Stimulated activated CD4-positive, alpha-beta T cell treated with anti-CD3 and anti-CD28 coated beads, Interleukin-4, amount 100 ng/mL, for 24 hours (primary cell): ENCODE results near the gene PHYHIPL.

Experiments
- DNase-seq: peaks from one replicate; pipeline ENCODE4 v3.0.0-alpha.2; 2020

PHYHIPL gene

DNA sequence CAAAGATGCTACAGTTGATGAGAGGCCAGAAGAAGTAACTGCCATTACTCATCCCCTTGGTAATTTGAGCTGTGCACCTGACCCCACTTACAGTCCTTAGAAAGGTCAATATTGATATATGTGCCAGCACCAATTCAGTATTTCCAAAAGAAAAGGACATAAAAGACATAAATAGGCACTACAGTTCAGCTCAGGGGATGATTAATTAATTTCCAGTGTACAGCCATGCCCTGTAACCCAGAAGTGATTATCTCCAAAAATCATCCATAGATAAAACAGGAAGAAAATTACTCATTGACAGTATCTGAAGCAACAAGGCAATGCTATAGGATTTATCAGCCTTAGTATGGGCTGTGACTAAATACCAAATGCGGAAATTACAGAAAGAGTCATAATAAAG, 82.4 kb downstream of the PHYHIPL start:
- no peak for DNase-seq

GRCh38 chr10:59265141-59265540, 88.7 kb downstream of the PHYHIPL start:
- no peak for DNase-seq

- no peak for DNase-seq
Observed at GRCh38 chr10:59266321-59266720, 89.9 kb downstream of the PHYHIPL start.

GRCh38 chr10:59268460-59268859, 92.0 kb downstream of the PHYHIPL start:
- no peak for DNase-seq

GRCh38 chr10:59269651-59270050, 93.2 kb downstream of the PHYHIPL start:
- DNase-seq: no peak

DNA sequence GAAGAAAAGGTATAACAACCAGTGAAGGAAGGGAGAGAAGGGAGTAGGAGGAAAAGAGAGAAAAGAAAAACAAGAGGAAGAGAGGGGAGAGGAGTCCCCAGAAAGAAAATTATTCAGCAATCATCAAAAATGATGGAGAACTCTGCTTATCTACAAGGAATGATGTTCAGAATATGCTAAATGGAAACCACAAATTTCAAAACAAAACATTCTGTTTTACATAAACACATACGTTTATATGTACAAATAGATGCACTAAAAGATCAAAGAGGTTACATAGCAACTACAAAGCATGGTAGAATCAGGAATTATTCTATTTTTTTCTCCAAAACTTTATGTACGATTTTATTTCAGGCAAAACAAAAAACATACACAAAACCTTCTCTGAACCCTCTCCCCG, 94.0 kb downstream of the PHYHIPL start:
- DNase-seq: no peak

- DNase-seq: no peak
Observed at GRCh38 chr10:59271160-59271559, 94.7 kb downstream of the PHYHIPL start.

DNA sequence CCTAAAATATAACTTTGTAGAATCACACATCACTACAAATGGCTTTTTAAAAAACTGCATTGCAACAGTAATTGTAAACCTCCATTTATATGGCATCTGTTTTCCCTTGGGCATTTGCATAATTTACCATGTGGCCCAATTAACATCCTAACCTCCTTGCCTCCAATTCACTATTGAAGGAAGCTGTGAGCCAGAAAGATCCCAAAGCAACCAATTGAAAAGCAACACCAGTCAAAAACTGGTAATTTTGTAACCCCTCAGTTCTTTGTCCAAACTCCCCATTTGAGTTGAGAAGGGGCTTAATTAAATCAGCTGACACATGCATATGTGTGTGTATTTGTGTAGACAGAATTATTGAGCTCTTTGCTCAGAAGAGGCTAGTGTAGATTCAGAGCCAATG, 95.6 kb downstream of the PHYHIPL start:
- DNase-seq: no peak

DNA sequence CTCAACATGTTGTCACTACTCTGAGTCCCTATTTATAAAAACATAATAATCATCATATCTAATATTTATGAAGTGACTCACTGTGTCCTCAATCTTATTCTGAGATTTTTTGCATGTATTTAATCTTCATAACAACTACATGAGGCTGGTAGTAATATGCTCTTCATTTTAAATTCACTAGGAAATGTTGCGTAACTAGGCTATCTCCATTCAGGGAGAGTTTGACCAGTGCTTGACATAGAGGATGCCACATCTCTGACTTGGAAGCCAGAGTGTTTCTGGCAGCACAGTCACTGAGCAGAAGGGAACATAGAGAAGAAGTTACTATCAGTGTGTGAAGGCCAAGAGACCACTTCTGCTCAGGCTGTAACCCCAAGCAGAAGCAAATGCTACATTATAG, 97.0 kb downstream of the PHYHIPL start:
- DNase-seq: no peak

- no peak for DNase-seq
Observed at GRCh38 chr10:59276133-59276532, 99.7 kb downstream of the PHYHIPL start.

DNA sequence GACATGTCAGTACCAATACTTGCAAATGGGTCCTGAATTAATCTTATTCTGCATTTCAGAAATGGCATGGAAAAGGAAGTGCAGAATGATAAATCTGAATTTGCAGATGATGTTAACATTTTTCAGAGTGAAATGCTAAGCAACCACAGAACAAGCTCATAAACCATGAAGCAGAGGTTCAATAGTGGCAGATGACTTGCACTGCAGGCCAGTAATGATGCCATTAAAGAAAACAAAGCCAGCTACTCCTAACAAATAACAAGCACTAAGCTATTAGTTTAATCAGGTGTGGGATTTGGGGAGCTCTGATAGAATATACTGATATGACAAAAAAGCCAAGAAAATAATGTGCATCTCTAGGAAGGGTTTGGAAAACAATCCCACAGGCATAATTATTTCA, 100.5 kb downstream of the PHYHIPL start:
- no peak for DNase-seq

- no peak for DNase-seq
Observed at GRCh38 chr10:59279476-59279875, 103.0 kb downstream of the PHYHIPL start.

DNA sequence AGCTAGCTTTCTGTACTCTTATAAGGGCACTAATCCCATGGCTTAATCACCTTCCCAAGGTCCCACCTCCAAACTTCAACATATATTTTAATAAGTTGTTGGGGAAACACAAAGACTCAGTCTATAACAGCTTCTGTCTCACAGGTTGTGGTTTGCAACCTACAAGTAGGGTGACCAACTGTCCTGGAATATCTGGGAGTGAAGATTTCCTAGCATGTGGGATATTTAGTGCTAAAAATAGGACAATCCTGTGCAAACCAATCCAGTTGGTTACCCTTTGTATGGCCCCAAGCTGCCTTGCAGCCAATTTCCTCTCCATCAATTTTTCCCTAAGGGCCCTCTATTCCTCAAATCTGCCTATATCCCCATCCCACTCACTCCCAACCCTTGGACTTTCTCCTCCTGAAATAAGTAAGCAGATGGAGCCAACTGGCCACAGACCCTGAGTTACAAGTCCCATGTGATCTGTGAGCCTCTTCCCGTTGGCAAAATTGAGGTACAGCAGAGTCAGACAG, 103.6 kb downstream of the PHYHIPL start:
- no peak for DNase-seq

DNA sequence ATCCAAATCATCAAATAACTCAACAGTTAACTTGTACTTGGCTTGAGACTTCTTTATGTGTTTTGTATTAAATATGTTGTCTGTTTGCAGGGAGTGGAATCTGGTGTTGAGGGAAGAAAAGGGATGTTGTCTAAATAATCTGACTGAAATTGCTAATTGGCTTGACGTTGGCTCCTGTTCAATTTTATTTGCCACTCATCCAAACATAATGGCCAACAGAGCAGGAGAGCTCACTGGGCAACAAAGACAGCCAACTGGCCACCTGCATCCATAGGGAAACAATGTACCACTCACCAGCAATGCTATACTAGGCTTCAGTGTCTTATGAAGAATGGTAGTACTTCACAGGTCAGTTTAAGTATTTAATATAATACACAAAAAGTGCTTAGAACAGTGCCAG, 105.4 kb downstream of the PHYHIPL start:
- no peak for DNase-seq

- DNase-seq: no peak
Observed at GRCh38 chr10:59283456-59284091, 107.1 kb downstream of the PHYHIPL start.

DNA sequence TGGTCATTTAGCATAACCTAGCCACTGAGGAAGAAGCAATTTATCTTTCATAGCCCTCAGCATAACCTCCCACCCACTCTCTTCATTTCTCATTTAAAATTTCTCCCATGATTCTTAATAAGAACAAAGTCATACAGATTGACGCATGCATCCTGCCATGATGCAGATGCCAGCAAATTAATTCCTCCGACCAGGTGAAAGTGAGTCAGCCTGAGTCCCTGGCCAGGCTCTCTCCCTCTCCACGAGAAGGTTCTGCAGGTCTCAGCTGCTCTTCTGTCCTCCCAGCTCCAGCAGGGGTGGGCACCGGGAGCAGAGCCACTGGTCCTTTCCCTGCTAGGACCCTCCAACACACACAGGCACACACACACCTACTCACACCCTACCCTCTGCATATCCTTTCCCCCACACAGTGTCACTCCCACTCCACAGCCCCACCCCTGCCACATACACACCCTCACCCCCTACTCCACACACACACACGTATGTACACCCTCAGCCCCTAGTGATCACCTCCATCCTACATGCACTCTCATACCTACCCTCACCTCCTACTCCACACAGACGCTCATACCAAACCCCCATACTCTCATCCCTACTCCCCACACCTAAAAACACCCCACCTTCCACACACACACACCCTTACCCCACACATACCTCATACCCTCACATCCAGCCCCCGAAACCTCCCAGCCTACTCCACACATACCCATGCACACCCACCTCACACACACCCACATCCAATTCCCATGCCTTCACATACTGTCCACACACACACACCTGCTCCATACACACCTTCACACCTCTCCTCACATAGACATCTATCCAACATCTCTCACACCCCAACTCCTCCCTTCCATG, 107.9 kb downstream of the PHYHIPL start:
- no peak for DNase-seq

DNA sequence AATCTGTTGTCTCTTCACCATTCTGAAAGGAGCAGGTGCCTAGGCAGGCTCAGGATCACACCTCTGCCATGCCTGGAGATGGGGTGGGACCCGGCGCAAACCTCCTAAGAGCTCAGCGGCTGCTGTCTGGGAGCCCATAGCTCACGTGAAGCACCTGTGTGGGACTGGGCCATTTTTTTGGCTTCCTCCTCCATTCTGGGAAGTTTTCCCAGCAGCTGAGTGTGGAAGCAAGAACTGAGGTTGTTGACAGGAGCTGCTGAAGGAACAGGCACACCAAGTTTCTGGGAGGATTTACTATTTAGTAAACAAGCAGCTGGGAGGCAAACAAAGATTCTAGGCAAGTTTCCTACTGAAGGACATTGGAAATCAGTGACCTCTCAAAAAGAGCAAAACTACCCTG, 108.6 kb downstream of the PHYHIPL start:
- no peak for DNase-seq

DNA sequence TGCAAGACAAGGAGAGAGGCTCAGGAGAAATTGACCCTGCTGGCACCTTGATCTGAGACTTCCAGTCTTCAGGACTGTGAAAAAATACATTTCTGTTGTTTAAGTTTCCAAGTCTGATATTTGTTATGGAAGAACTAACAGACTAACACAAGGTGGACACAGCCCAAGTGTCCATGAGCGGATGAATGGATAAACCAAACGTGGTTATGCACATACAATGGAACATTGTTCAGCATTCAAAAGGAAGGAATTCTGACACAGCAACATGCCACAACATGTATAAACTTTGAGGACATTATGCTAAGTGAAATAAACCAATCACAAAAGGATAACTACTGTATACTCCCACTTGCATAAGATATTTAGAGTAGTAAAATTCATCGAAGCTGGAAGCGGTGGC, 109.4 kb downstream of the PHYHIPL start:
- DNase-seq: no peak

DNA sequence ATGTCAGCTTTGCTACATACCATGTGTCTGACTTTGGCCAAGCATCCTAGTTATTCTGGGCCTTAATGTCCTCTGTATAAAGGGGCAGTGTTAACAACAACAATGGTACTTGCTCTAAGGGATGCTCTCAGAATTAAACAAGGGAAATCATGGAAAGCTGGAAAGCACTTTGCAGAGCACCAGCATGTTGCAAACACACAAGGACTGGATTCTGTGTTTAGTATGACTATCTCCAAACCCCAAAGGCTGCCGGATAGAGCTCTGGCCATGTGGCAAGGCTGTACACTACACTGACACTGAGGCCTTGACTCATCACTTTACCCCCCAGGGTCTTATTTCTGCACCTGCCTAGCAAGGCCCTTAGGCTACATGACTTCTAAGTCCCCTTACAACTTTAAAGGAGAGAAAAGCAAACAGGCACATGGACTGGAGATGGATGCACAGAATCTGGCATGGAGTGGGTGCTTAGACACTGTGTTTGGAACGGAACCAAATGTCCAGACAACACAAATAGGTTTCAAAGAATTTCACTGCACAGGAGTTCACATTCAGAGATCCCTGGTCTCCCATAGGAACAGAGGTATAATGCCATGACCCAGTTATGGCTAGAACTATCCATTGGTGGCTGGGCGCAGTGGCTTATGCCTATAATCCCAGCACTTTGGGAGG, 111.3 kb downstream of the PHYHIPL start:
- DNase-seq: no peak

- no peak for DNase-seq
Observed at GRCh38 chr10:59289853-59290252, 113.4 kb downstream of the PHYHIPL start.

DNA sequence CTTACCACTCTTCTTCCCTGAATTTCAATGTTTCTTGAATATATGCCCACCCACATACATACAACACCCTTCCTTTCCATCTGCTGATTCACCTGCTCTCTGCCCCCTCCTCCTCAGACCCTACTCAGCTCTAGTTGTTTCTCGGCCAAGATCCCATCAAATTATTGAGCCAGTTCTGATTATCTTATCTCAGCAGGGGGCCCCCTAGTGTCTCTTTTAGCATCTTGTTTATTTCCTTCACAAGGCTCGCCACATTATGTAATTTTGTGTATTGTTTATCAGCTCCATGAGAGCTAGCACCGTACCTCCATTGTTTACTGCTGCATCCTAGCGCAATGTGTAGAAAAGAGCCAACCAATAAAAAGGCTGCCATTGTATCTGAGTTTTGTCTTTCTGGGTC, 114.0 kb downstream of the PHYHIPL start:
- DNase-seq: no peak
